H1 (cell line): ENCODE measurements around the gene KCNE4. TPM values are rescaled to one million over a fixed set of nuclear protein-coding genes. Genes with fewer than 3 reads are reported as not detected.
A peak's percentile ranks its signal among the peaks of the same experiment; 100 is the strongest.

Experiments used
- CTCF ChIA-PET: fragments of 300-600 bp; sonication (Branson Sonifier 250); formaldehyde crosslinking; loops from one replicate; lab custom pipeline; 2021; ENCODE audit not compliant: partially characterized antibody; lab: Charles Lee
- POLR2A ChIA-PET: fragments of 300-600 bp; sonication (Branson Sonifier 250); formaldehyde crosslinking; loops from one replicate; lab custom pipeline; 2021; ENCODE audit warnings: inconsistent platforms; ENCODE audit not compliant: partially characterized antibody; lab: Charles Lee
- DNase-seq, 2 experiments: peaks; one replicate each; pipeline versions ENCODE4 v3.0.0 to v3.0.0-alpha.2; 2010 to 2022; ENCODE audit warnings: low spot score in 2 of 2, low read depth in 1 of 2, mixed read lengths in 1 of 2
- FAIRE-seq: peaks from 2 replicates; lab custom pipeline; 2011; peaks lifted over from hg19 to GRCh38; lab: Jason Lieb, UNC
- H2AFZ ChIP-seq: 2 replicates; pipeline ENCODE4 v1.8.1; 2012; ENCODE audit warnings: low read length, inconsistent platforms
- H2AK5ac ChIP-seq: 2 replicates; pipeline ENCODE4 v1.6.1; 2013; ENCODE audit warnings: low read depth, low read length
- H2BK120ac ChIP-seq: replicated peaks from 2 replicates; pipeline ENCODE3; 2013; ENCODE audit warnings: low read depth, low read length, inconsistent platforms
- H2BK12ac ChIP-seq: 2 replicates; pipeline ENCODE4 v1.6.1; 2013; ENCODE audit warnings: low read depth, low read length
- H2BK15ac ChIP-seq: 2 replicates; pipeline ENCODE4 v1.6.1; 2013; ENCODE audit warnings: low read length
- H2BK20ac ChIP-seq: 2 replicates; pipeline ENCODE4 v1.6.1; 2013; ENCODE audit warnings: low read length
- H2BK5ac ChIP-seq: 2 replicates; pipeline ENCODE4 v1.6.1; 2013; ENCODE audit warnings: low read depth, low read length
- H3K14ac ChIP-seq: 2 replicates; pipeline ENCODE4 v1.6.1; 2013; ENCODE audit warnings: inconsistent platforms; ENCODE audit not compliant: insufficient read length
- H3K18ac ChIP-seq: 2 replicates; pipeline ENCODE4 v1.6.1; 2013; ENCODE audit warnings: low read length; ENCODE audit errors: extremely low read depth
- H3K23ac ChIP-seq: 2 replicates; pipeline ENCODE4 v1.6.1; 2013; ENCODE audit warnings: inconsistent platforms; ENCODE audit not compliant: insufficient read length
- H3K23me2 ChIP-seq: 2 replicates; pipeline ENCODE4 v1.6.1; 2013; ENCODE audit warnings: low read depth, low read length
- H3K27ac ChIP-seq: 2 replicates; pipeline ENCODE4 v1.6.1; 2011; ENCODE audit warnings: low read depth, low read length, inconsistent platforms
- H3K27me3 ChIP-seq, 4 experiments: replicated peaks in 1 of 4; 1 replicate in 1 of 4; 2 replicates in 3 of 4; pipeline versions ENCODE4 v1.6.1 to v1.8.1; 2011 to 2013; ENCODE audit warnings: low read length in 3 of 4, mild to moderate bottlenecking in 3 of 4, inconsistent platforms in 2 of 4, mixed read lengths in 2 of 4, moderate library complexity in 1 of 4; ENCODE audit not compliant: control insufficient read depth in 3 of 4, insufficient read depth in 3 of 4; ENCODE audit errors: extremely low read depth in 1 of 4
- H3K36me3 ChIP-seq, 4 experiments: 2 replicates each; pipeline versions ENCODE4 v1.6.1 to v1.8.1; 2011 to 2013; ENCODE audit warnings: mild to moderate bottlenecking in 4 of 4, low read length in 3 of 4, moderate library complexity in 2 of 4, control low read depth in 1 of 4, inconsistent platforms in 1 of 4; ENCODE audit not compliant: insufficient read depth in 4 of 4, control insufficient read depth in 2 of 4
- H3K4ac ChIP-seq: replicated peaks from 2 replicates; pipeline ENCODE3; 2013; ENCODE audit warnings: low read length, low read depth, mixed read lengths, inconsistent platforms; ENCODE audit not compliant: insufficient read length
- H3K4me1 ChIP-seq, 4 experiments: replicated peaks in 1 of 4; 1 replicate in 1 of 4; 2 replicates in 3 of 4; pipeline versions ENCODE4 v1.6.1 to v1.8.1; 2011 to 2013; ENCODE audit warnings: low read length in 3 of 4, inconsistent platforms in 2 of 4, mixed read lengths in 1 of 4; ENCODE audit not compliant: insufficient read depth in 4 of 4, control insufficient read depth in 3 of 4
- H3K4me2 ChIP-seq, 2 experiments: 2 replicates each; pipeline versions ENCODE4 v1.6.1 to v1.8.1; 2011 to 2013; ENCODE audit warnings: low read depth in 2 of 2, low read length in 2 of 2, control low read depth in 1 of 2, inconsistent platforms in 1 of 2, mild to moderate bottlenecking in 1 of 2; ENCODE audit not compliant: insufficient read depth in 1 of 2
- H3K4me3 ChIP-seq, 4 experiments: fragments of 200-600, 300-600 bp in 1 of 4; sonication (generic), shearing (Covaris generic), sonication (Bioruptor Twin) in 1 of 4; 2 replicates each; pipeline versions ENCODE4 v1.5.1 to v1.8.1; 2011 to 2016; ENCODE audit warnings: low read length in 4 of 4, low read depth in 3 of 4, control low read depth in 2 of 4, inconsistent platforms in 2 of 4, mild to moderate bottlenecking in 2 of 4, mixed read lengths in 1 of 4, moderate library complexity in 1 of 4; ENCODE audit not compliant: insufficient read depth in 2 of 4; ENCODE audit errors: extremely low read depth in 1 of 4
- H3K56ac ChIP-seq: replicated peaks from 2 replicates; pipeline ENCODE3; 2013; ENCODE audit warnings: low read depth, mild to moderate bottlenecking, mixed read lengths, low read length, inconsistent platforms; ENCODE audit not compliant: insufficient read length
- H3K79me1 ChIP-seq: 2 replicates; pipeline ENCODE4 v1.6.1; 2013; ENCODE audit warnings: low read depth, low read length, control low read depth
- H3K79me2 ChIP-seq, 2 experiments: 2 replicates each; pipeline versions ENCODE4 v1.6.1 to v1.8.1; 2012 to 2013; ENCODE audit warnings: low read length in 2 of 2, mild to moderate bottlenecking in 2 of 2, inconsistent platforms in 1 of 2; ENCODE audit not compliant: insufficient read depth in 2 of 2, control insufficient read depth in 1 of 2
- H3K9ac ChIP-seq, 4 experiments: replicated peaks in 1 of 4; 1 replicate in 1 of 4; 2 replicates in 3 of 4; pipeline versions ENCODE4 v1.6.1 to v1.8.1; 2011 to 2013; ENCODE audit warnings: low read depth in 3 of 4, low read length in 3 of 4, control low read depth in 2 of 4, mild to moderate bottlenecking in 2 of 4, moderate library complexity in 2 of 4, inconsistent platforms in 1 of 4; ENCODE audit errors: extremely low read depth in 1 of 4
- H3K9me3 ChIP-seq, 2 experiments: 2 replicates each; pipeline versions ENCODE4 v1.6.1 to v1.8.1; 2012 to 2013; ENCODE audit warnings: mild to moderate bottlenecking in 2 of 2, moderate library complexity in 2 of 2, control low read depth in 1 of 2, inconsistent platforms in 1 of 2, low read depth in 1 of 2, low read length in 1 of 2, mixed read lengths in 1 of 2; ENCODE audit not compliant: insufficient read depth in 2 of 2
- H4K20me1 ChIP-seq, 2 experiments: replicated peaks in 1 of 2; 2 replicates each; pipeline versions ENCODE3 to v1.8.1; 2011 to 2013; ENCODE audit warnings: inconsistent platforms in 2 of 2, low read length in 2 of 2, mild to moderate bottlenecking in 1 of 2; ENCODE audit not compliant: insufficient read depth in 2 of 2, control insufficient read depth in 1 of 2
- H4K5ac ChIP-seq: 2 replicates; pipeline ENCODE4 v1.6.1; 2013; ENCODE audit warnings: low read length, low read depth, mixed read lengths, inconsistent platforms; ENCODE audit not compliant: insufficient read length
- H4K8ac ChIP-seq: 2 replicates; pipeline ENCODE4 v1.8.0; 2013; ENCODE audit warnings: mild to moderate bottlenecking, moderate library complexity, low read length, inconsistent platforms; ENCODE audit not compliant: insufficient read depth; ENCODE audit errors: extremely low read depth
- H4K91ac ChIP-seq: replicated peaks from 2 replicates; pipeline ENCODE3; 2013; ENCODE audit warnings: low read length, mixed read lengths, inconsistent platforms; ENCODE audit not compliant: insufficient read length
- BACH1 ChIP-seq: IDR thresholded peaks from 2 replicates; pipeline ENCODE4 v1.6.1; 2012; ENCODE audit warnings: low read length, improper control_type of control experiment
- CBX8 ChIP-seq: fragments of 300-800, 300-1000 bp; sonication (generic); IDR thresholded peaks from 2 replicates; pipeline ENCODE4 v1.7.1; 2016; ENCODE audit warnings: low read depth, low read length, borderline replicate concordance
- EGR1 ChIP-seq: IDR thresholded peaks from 2 replicates; pipeline ENCODE4 v1.6.1; 2011; ENCODE audit warnings: low read depth, low read length, borderline replicate concordance
- FOSL1 ChIP-seq: IDR thresholded peaks from 2 replicates; pipeline ENCODE4 v1.6.1; 2011; ENCODE audit warnings: mild to moderate bottlenecking, low read depth, low read length, moderate library complexity; ENCODE audit not compliant: insufficient read depth
- HDAC2 ChIP-seq, 2 experiments: fragments of 300-600 bp in 1 of 2; sonication (generic) in 1 of 2; IDR thresholded peaks; 2 replicates each; pipeline ENCODE4 v1.6.1; 2011 to 2012; ENCODE audit warnings: low read depth in 2 of 2, low read length in 2 of 2, mild to moderate bottlenecking in 2 of 2, moderate library complexity in 2 of 2, borderline replicate concordance in 1 of 2, inconsistent platforms in 1 of 2
- HDAC6 ChIP-seq: IDR thresholded peaks from one replicate; pipeline ENCODE4 v1.7.1; 2012; ENCODE audit warnings: low read depth, mild to moderate bottlenecking, inconsistent platforms, low read length, moderate library complexity
- KDM4A ChIP-seq: IDR thresholded peaks from one replicate; pipeline ENCODE4 v1.7.1; 2012; ENCODE audit warnings: low read depth, mild to moderate bottlenecking, moderate library complexity, low read length, inconsistent platforms; ENCODE audit not compliant: severe bottlenecking
- NANOG ChIP-seq: IDR thresholded peaks from 2 replicates; pipeline ENCODE4 v1.6.1; 2011; ENCODE audit warnings: low read length, low read depth, mild to moderate bottlenecking, inconsistent platforms; ENCODE audit not compliant: insufficient read depth, poor library complexity, severe bottlenecking
- NRF1 ChIP-seq: IDR thresholded peaks from 2 replicates; pipeline ENCODE4 v1.6.1; 2011; ENCODE audit warnings: mild to moderate bottlenecking, low read depth, low read length, improper control_type of control experiment
- RBBP5 ChIP-seq: IDR thresholded peaks from 2 replicates; pipeline ENCODE4 v1.7.1; 2012; ENCODE audit warnings: low read depth, mild to moderate bottlenecking, inconsistent platforms, low read length, moderate library complexity, borderline replicate concordance
- SP1 ChIP-seq: IDR thresholded peaks from 2 replicates; pipeline ENCODE4 v1.6.1; 2011; ENCODE audit warnings: low read depth, low read length
- ZNF274 ChIP-seq: IDR thresholded peaks from 2 replicates; pipeline ENCODE4 v1.7.0; 2012; ENCODE audit warnings: low read length, borderline replicate concordance; ENCODE audit errors: extremely low read depth
- WGBS, 2 experiments: shearing (Covaris generic) in 1 of 2; methylation state at CpG; one replicate each; pipeline versions ENCODE4 v1.1.6 to v1.1.7; 2013 to 2015; ENCODE audit warnings: low lambda C conversion rate in 2 of 2, mixed read lengths in 2 of 2, inconsistent platforms in 1 of 2, low coverage in 1 of 2, missing lambda C conversion rate in 1 of 2; ENCODE audit not compliant: insufficient replicate concordance in 2 of 2, insufficient coverage in 1 of 2, insufficient read length in 1 of 2; ENCODE audit errors: extremely low coverage in 1 of 2, missing lambda C conversion rate in 1 of 2; 5-methylcytosine and 5-hydroxymethylcytosine counted together
- polyA plus RNA-seq, 7 experiments: library from polyadenylated mRNA; depleted of rRNA in 3 of 7; stranded (reverse) in 5 of 7; unstranded in 2 of 7; fragments of >200 nt in 5 of 7; fragments of 200-250 nt in 2 of 7; gene quantifications; 1 replicate in 5 of 7; 2 replicates in 1 of 7; 4 replicates in 1 of 7; pipeline versions ENCODE4 v1.2.1 to v1.2.3, GENCODE V29; 2011 to 2013; ENCODE audit warnings: missing spikeins in 2 of 7, mixed read lengths in 2 of 7
- total RNA-seq: library from RNA; stranded (reverse); fragmentation: NEBNext Ultra II Directional; extraction: Animal tissue kit (Norgen Biotek cat#: 25700); gene quantifications from 2 replicates; pipeline ENCODE4 v1.2.1, GENCODE V29; 2021

KCNE4 gene
- total and polyA plus RNA-seq, 2 of the 8 experiments (the other 6 are each of a cell fraction or from before 2014, with no cell fraction given) = 0.08 to 0.09 TPM

DNA sequence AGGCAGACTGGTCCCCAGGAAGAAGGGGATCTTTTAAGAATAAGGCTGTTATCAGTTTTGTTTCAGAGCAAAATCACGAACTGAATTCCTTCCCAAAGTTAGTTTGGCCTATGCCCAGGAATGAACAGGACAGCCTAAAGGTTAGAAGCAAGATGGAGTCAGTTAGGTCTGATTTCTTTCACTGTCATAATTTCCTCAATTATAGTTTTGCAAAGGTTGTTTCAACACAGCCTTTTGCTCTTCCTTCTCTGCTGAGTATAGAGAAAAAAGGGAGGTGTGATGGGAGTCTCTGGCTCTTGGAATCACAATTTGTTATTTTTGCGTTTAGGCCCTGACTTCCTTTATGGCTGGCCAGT is 14.6 kb upstream of the KCNE4 start:
- no peak overlapping the region for H2AK5ac ChIP-seq
- H3K18ac ChIP-seq = peak overlapping the region; percentile 13; the same call in 1 of the 2 replicates
- no peaks in the 10 kb centered on the region for H4K20me1 ChIP-seq
- ChIA-PET POLR2A (no interaction called here), CTCF (interaction anchor here (1.4 kb wide), 1 partner anchor 65 kb away, joined by 3 read pairs; no protein-coding TSS in a partner anchor)
- H2BK12ac ChIP-seq = no peak overlapping the region
- H3K4ac ChIP-seq = no peak overlapping the region
- no peak overlapping the region for H2BK15ac ChIP-seq
- WGBS, 2 experiments = 47% methylated on average over 2 of the region's 2 CpGs; no CpG with 5 or more reads in 1 of the 2 experiments
- H3K79me2 ChIP-seq = no peaks in the 10 kb centered on the region
- DNase-seq (no peak), FAIRE-seq (no peak)
- peak overlapping the region; percentile 95 for H2BK120ac ChIP-seq
- no peak overlapping the region for H3K9ac ChIP-seq
- peak overlapping the region; percentile 19 to 34; a peak in 2 of 4 replicates for H3K4me2 ChIP-seq
- no peak overlapping the region for H3K14ac ChIP-seq
- no peaks in the 10 kb centered on the region for H3K79me1 ChIP-seq
- H3K27ac ChIP-seq = peak overlapping the region; percentile 12; the same call in 1 of the 2 replicates
- peak overlapping the region; percentile 83 for H4K91ac ChIP-seq
- peak overlapping the region; percentile 70 for H4K5ac ChIP-seq
- no peak overlapping the region for H2AFZ ChIP-seq
- peaks cover 9 to 16% of the 10 kb centered on the region in 2 experiments for H3K9me3 ChIP-seq
- no peak overlapping the region; the same call in 1 of the 2 replicates for H2BK5ac ChIP-seq
- H3K4me3 ChIP-seq = peak overlapping the region in 1 of 4 experiments; percentile 17; a peak in 1 of 8 replicates
- H3K23ac ChIP-seq = no peak overlapping the region
- TF ChIP-seq NANOG (no peak), HDAC2 (IDR thresholded peaks at IDR 0.05; ENCODE audit: borderline replicate concordance in 1 of 2, low read depth in 2 of 2, low read length in 2 of 2) (no peak), FOSL1 (no peak), ZNF274 (no peak), EGR1 (no peak), BACH1 (no peak), CBX8 (no peak), KDM4A (no peak), NRF1 (no peak), SP1 (no peak), HDAC6 (no peak), RBBP5 (no peak)
- no peak overlapping the region for H4K8ac ChIP-seq
- no peaks in the 10 kb centered on the region for H3K23me2 ChIP-seq
- H2BK20ac ChIP-seq = peak overlapping the region; percentile 48; the same call in 1 of the 2 replicates
- peaks cover 4 to 23% (median 17%) of the 10 kb centered on the region in 4 experiments for H3K4me1 ChIP-seq
- 0 out of 7 replicates have a peak, but pooled peaks cover 0 to 1% (median 0%) of the 10 kb centered on the region in 4 experiments for H3K27me3 ChIP-seq
- H3K56ac ChIP-seq = no peak overlapping the region
- peaks cover 0 to 6% (median 0%) of the 10 kb centered on the region in 4 experiments; a peak in 2 of 8 replicates for H3K36me3 ChIP-seq
